Activated CD8-positive, alpha-beta T cell treated with anti-CD3 and anti-CD28 coated beads for 36 hours (primary cell): ENCODE measurements around the gene ADCY6. TPM values are rescaled to one million over a fixed set of nuclear protein-coding genes. Genes with fewer than 3 reads are reported as not detected.

Source experiments
- ATAC-seq: fragments of 200-7000 bp; cut with Tn5 transposase; one replicate; pipeline ENCODE4 v1.10.0; 2021; ENCODE audit warnings: mild to moderate bottlenecking, moderate library complexity
- CTCF ChIA-PET: fragments of 350-600 bp; sonication (Branson Sonifier 250); formaldehyde crosslinking; loops from one replicate; lab custom pipeline; 2021; ENCODE audit warnings: antibody characterized with exemption; lab: Charles Lee
- POLR2A ChIA-PET: fragments of 350-600 bp; sonication (Branson Sonifier 250); formaldehyde crosslinking; loops from one replicate; lab custom pipeline; 2021; ENCODE audit warnings: antibody characterized with exemption; lab: Charles Lee
- DNase-seq: peaks from one replicate; pipeline ENCODE4 v3.0.0-alpha.2; 2020
- H3K27ac Mint-ChIP-seq: one replicate; pipeline ENCODE4 v1.8.0; 2021; ENCODE audit warnings: mild to moderate bottlenecking, mixed read lengths
- H3K27me3 Mint-ChIP-seq: one replicate; pipeline ENCODE4 v1.8.0; 2021; ENCODE audit warnings: mixed read lengths
- H3K36me3 Mint-ChIP-seq: one replicate; pipeline ENCODE4 v1.8.0; 2021; ENCODE audit warnings: low read depth, mixed read lengths
- H3K4me1 Mint-ChIP-seq: one replicate; pipeline ENCODE4 v1.8.0; 2021; ENCODE audit warnings: low read depth, mixed read lengths
- H3K4me3 Mint-ChIP-seq: one replicate; pipeline ENCODE4 v1.8.0; 2021; ENCODE audit warnings: mild to moderate bottlenecking, moderate library complexity, mixed read lengths
- H3K9me3 Mint-ChIP-seq: one replicate; pipeline ENCODE4 v1.8.0; 2021; ENCODE audit warnings: mixed read lengths
- CTCF ChIP-seq: fragments of 200-600 bp; IDR thresholded peaks from one replicate; pipeline ENCODE4 v1.8.0; 2022; ENCODE audit warnings: antibody characterized with exemption, mild to moderate bottlenecking
- intact Hi-C: fragments of 100-400 bp; cut with micrococcal nuclease; formaldehyde crosslinking; loops from one replicate; pipeline ENCODE4 v1.10.0; 2022
- total RNA-seq, 2 experiments: library from RNA; stranded (reverse); gene quantifications; one replicate each; pipeline ENCODE4 v1.2.3, GENCODE V29; 2021

ADCY6 gene
- total RNA-seq, 2 experiments from 2014 or later: not detected

GRCh38 chr12:48822139-48822538, 33.2 kb upstream of the ADCY6 start:
- H3K9me3 Mint-ChIP-seq: no peaks in the 10 kb centered on the region
- POLR2A ChIA-PET: no interaction called here
- H3K27ac Mint-ChIP-seq: no peak overlapping the region

GRCh38 chr12:48819986-48820725, 31.3 kb upstream of the ADCY6 start:
- TF ChIP-seq CTCF: no peak
- ChIA-PET POLR2A (interaction anchor here (0.5 to 1.5 kb wide), 3 partner anchors 9 to 151 kb away, joined by 3 read pairs; partner anchors contain the start of gene DDX23), CTCF (interaction anchor here (1.0 to 1.7 kb wide), 8 partner anchors 7 to 158 kb away, joined by 3 to 7 read pairs (median 4); partner anchors contain the start of gene WNT1)
- intact Hi-C loops: no loop called here
- Mint-ChIP-seq H3K4me3 (no peak overlapping the region), H3K27ac (no peak overlapping the region), H3K27me3 (peaks cover 19% of the 10 kb centered on the region), H3K4me1 (peaks cover 27% of the 10 kb centered on the region), H3K36me3 (no peaks in the 10 kb centered on the region), H3K9me3 (no peaks in the 10 kb centered on the region)
- ATAC-seq: no peak
- DNase-seq: no peak

More at GRCh38 chr12:48822139-48822538, 33.2 kb upstream of the ADCY6 start:
- peaks cover 9% of the 10 kb centered on the region for H3K27me3 Mint-ChIP-seq
- H3K36me3 Mint-ChIP-seq: no peaks in the 10 kb centered on the region
- DNase-seq (no peak), ATAC-seq (no peak)
- CTCF ChIA-PET: no interaction called here
- intact Hi-C loops: no loop called here
- no peak for TF ChIP-seq CTCF
- H3K4me3 Mint-ChIP-seq: no peak overlapping the region
- H3K4me1 Mint-ChIP-seq: peaks cover 15% of the 10 kb centered on the region

GRCh38 chr12:48818831-48819590, 30.1 kb upstream of the ADCY6 start:
- Mint-ChIP-seq H3K36me3 (no peaks in the 10 kb centered on the region), H3K27me3 (peaks cover 19% of the 10 kb centered on the region), H3K4me3 (peak overlapping the region; percentile 67), H3K4me1 (peaks cover 28% of the 10 kb centered on the region), H3K9me3 (no peaks in the 10 kb centered on the region), H3K27ac (no peak overlapping the region)
- POLR2A ChIA-PET: interaction anchor here (0.7 to 1.5 kb wide), 3 partner anchors 10 to 46 kb away, joined by 3 read pairs; partner anchors contain the start of gene DDX23
- ATAC-seq: no peak
- CTCF ChIA-PET: interaction anchor here (0.7 to 1.7 kb wide), 9 partner anchors 9 to 159 kb away, joined by 3 to 7 read pairs (median 3); partner anchors contain the start of gene WNT1
- no peak for TF ChIP-seq CTCF
- peak; percentile 45 for DNase-seq
- intact Hi-C loops: no loop called here

- TF ChIP-seq CTCF: no peak
- Mint-ChIP-seq H3K9me3 (no peaks in the 10 kb centered on the region), H3K4me1 (peaks cover 31% of the 10 kb centered on the region), H3K27ac (no peak within 1 kb of the TSS), H3K27me3 (peaks cover 19% of the 10 kb centered on the region), H3K36me3 (no peaks in the 10 kb centered on the region), H3K4me3 (peak within 1 kb of the TSS; percentile 81)
- intact Hi-C loops: no loop called here
- POLR2A ChIA-PET: no interaction called here
- peak; percentile 70 for ATAC-seq
- DNase-seq: peak; percentile 86
- CTCF ChIA-PET: interaction anchor here (1.3 to 6.3 kb wide), 5 partner anchors 9 to 160 kb away, joined by 4 to 62 read pairs (median 7); partner anchors contain the start of genes DDX23 and WNT1
Measured at GRCh38 chr12:48817873-48818830, 29.3 kb upstream of the ADCY6 start, which contains the start of gene CACNB3. Gene CACNB3 (plus strand): TSS chr12:48818496. CDS start chr12:48818930, 434 bp downstream.
